HepG2 (cell line): Measurements from ENCODE around the gene ADM. TPM values are rescaled to one million over a fixed set of nuclear protein-coding genes. Genes with fewer than 3 reads are reported as not detected.

Experiments
- ETV5 ChIP-seq: IDR thresholded peaks from 2 replicates; pipeline ENCODE4 v1.6.1; 2018; ENCODE audit warnings: missing biosample characterization, missing genetic modification reagents, inconsistent platforms, borderline replicate concordance
- HMG20B ChIP-seq: conservative IDR thresholded peaks from 2 replicates; pipeline ENCODE4 v1.6.1; 2016; ENCODE audit warnings: missing genetic modification reagents, missing compliant biosample characterization
- IKZF5 ChIP-seq: IDR thresholded peaks from 2 replicates; pipeline ENCODE4 v1.6.1; 2018; ENCODE audit warnings: missing genetic modification reagents, mild to moderate bottlenecking, missing compliant biosample characterization
- JARID2 ChIP-seq: sonication (generic); formaldehyde crosslinking; IDR thresholded peaks from 2 replicates; pipeline ENCODE4 v1.8.1; 2023; ENCODE audit warnings: missing genetic modification reagents, inconsistent platforms; ENCODE audit not compliant: insufficient replicate concordance
- KDM3A ChIP-seq: IDR thresholded peaks from 2 replicates; pipeline ENCODE4 v1.6.1; 2018; ENCODE audit warnings: low read depth, missing compliant biosample characterization
- KDM4B ChIP-seq: sonication (generic); formaldehyde crosslinking; IDR thresholded peaks from 2 replicates; pipeline ENCODE4 v1.4.0; 2020; ENCODE audit warnings: missing genetic modification reagents
- MAFK ChIP-seq, 2 experiments: IDR thresholded peaks in 1 of 2; conservative IDR thresholded peaks in 1 of 2; 2 replicates each; pipeline ENCODE4 v1.6.1; 2011; ENCODE audit warnings: improper control_type of control experiment in 2 of 2, low read length in 2 of 2
- NFKBIZ ChIP-seq: IDR thresholded peaks from 2 replicates; pipeline ENCODE4 v1.6.1; 2018; ENCODE audit warnings: missing genetic modification reagents, missing compliant biosample characterization
- PBX2 ChIP-seq: IDR thresholded peaks from 2 replicates; pipeline ENCODE4 v1.6.1; 2016; ENCODE audit warnings: control low read depth
- SIN3A ChIP-seq: IDR thresholded peaks from 2 replicates; pipeline ENCODE4 v1.6.1; 2011; ENCODE audit warnings: low read depth, mild to moderate bottlenecking, control low read depth, low read length, borderline replicate concordance
- ZBTB39 ChIP-seq: sonication (generic); formaldehyde crosslinking; IDR thresholded peaks from 2 replicates; pipeline ENCODE4 v1.5.0; 2020; ENCODE audit warnings: missing genetic modification reagents
- ZMYM3 ChIP-seq: sonication (generic); formaldehyde crosslinking; IDR thresholded peaks from 2 replicates; pipeline ENCODE4 v1.5.1; 2020; ENCODE audit warnings: mild to moderate bottlenecking, missing genetic modification reagents
- ZNF33B ChIP-seq: sonication (generic); formaldehyde crosslinking; IDR thresholded peaks from 2 replicates; pipeline ENCODE4 v1.5.1; 2020; ENCODE audit warnings: mild to moderate bottlenecking, missing genetic modification reagents
- ZNF468 ChIP-seq: sonication (generic); formaldehyde crosslinking; IDR thresholded peaks from 2 replicates; pipeline ENCODE4 v1.8.0; 2022; ENCODE audit warnings: mild to moderate bottlenecking, moderate library complexity, missing genetic modification reagents
- polyA plus RNA-seq, 8 experiments: library from polyadenylated mRNA; depleted of rRNA in 3 of 8; stranded (reverse) in 7 of 8; unstranded in 1 of 8; fragments of >200 nt; fragmentation: Illumina TruSeq in 4 of 8; extraction: Trizol in 4 of 8; gene quantifications; 2 replicates each; pipeline versions ENCODE4 v1.2.1 to v1.2.3, GENCODE V29; 2011 to 2016; ENCODE audit warnings: low read depth in 4 of 8, missing spikeins in 1 of 8, mixed read lengths in 1 of 8; ENCODE audit not compliant: insufficient read depth in 1 of 8
- total RNA-seq, 5 experiments: library from RNA; depleted of rRNA; stranded (reverse); fragments of >200 nt; fragmentation: Illumina TruSeq; extraction: Trizol; gene quantifications; 2 replicates each; pipeline ENCODE4 v1.2.3, GENCODE V29; 2016; ENCODE audit warnings: low read depth in 1 of 5

Gene ADM
- total and polyA plus RNA-seq, 2 of the 13 experiments (the other 11 are each of a cell fraction or from before 2014, with no cell fraction given), result 10.7 to 26.1 TPM

GRCh38 chr11:10351765-10352641 is 47.1 kb downstream of the ADM start (continued):
- TF ChIP-seq HMG20B (CRISPR knock-in tag) (no peak), IKZF5 (CRISPR knock-in tag) (peak; percentile 86), ZNF33B (CRISPR knock-in tag) (no peak), ETV5 (CRISPR knock-in tag) (no peak; the same call in 1 of the 2 replicates), NFKBIZ (CRISPR knock-in tag) (no peak), JARID2 (CRISPR knock-in tag) (no peak), ZNF468 (CRISPR knock-in tag) (no peak), PBX2 (CRISPR knock-in tag) (no peak), SIN3A (peak; percentile 85), KDM4B (CRISPR knock-in tag) (no peak), KDM3A (CRISPR knock-in tag) (no peak), ZMYM3 (CRISPR knock-in tag) (no peak), ZBTB39 (CRISPR knock-in tag) (no peak), MAFK (conservative IDR thresholded peaks at IDR 0.05 in 1 of 2, IDR thresholded peaks at IDR 0.05 in 1 of 2; ENCODE audit: low read length in 2 of 2) (no peak)
